ENCODE measurements around the gene CDYL.
"Not testable (repeated sequence)": the region's sequence is repeated elsewhere in the genome, so short reads cannot be mapped to it uniquely, and the experiment has no call there.

Gene CDYL

GRCh38 chr6:4819706-4820283 is 43.6 kb downstream of the CDYL start:
- no peak for DNase-seq
- no peaks in the 10 kb centered on the region for H3K36me3 ChIP-seq

GRCh38 chr6:4820704-4821276 is 44.6 kb downstream of the CDYL start:
- Histone ChIP-seq H3K9me3 (no peaks in the 10 kb centered on the region), H3K36me3 (no peaks in the 10 kb centered on the region), H3K27me3 (no peaks in the 10 kb centered on the region), H3K4me1 (no peaks in the 10 kb centered on the region), H3K4me3 (ENCODE audit: low read depth, low read length) (no peak overlapping the region)
- no peak for TF ChIP-seq CTCF (IDR thresholded peaks at IDR 0.05; ENCODE audit: low read depth, low read length)
- DNase-seq = no peak

More at GRCh38 chr6:4819706-4820283, 43.6 kb downstream of the CDYL start:
- no peak overlapping the region for H3K4me3 ChIP-seq (ENCODE audit: low read depth, low read length)
- no peak for TF ChIP-seq CTCF (IDR thresholded peaks at IDR 0.05; ENCODE audit: low read depth, low read length)
- no peaks in the 10 kb centered on the region for H3K9me3 ChIP-seq
- H3K4me1 ChIP-seq = no peaks in the 10 kb centered on the region
- H3K27me3 ChIP-seq = no peaks in the 10 kb centered on the region

GRCh38 chr6:4822476-4822875 is 46.3 kb downstream of the CDYL start:
- Histone ChIP-seq H3K27me3 (no peaks in the 10 kb centered on the region), H3K9me3 (no peaks in the 10 kb centered on the region), H3K4me3 (ENCODE audit: low read depth, low read length) (no peak overlapping the region), H3K36me3 (no peaks in the 10 kb centered on the region), H3K4me1 (no peaks in the 10 kb centered on the region)
- DNase-seq = no peak
- no peak for TF ChIP-seq CTCF (IDR thresholded peaks at IDR 0.05; ENCODE audit: low read depth, low read length)

GRCh38 chr6:4828187-4828698 is 52.0 kb downstream of the CDYL start:
- Histone ChIP-seq H3K9me3 (no peaks in the 10 kb centered on the region), H3K36me3 (no peaks in the 10 kb centered on the region), H3K4me1 (no peaks in the 10 kb centered on the region), H3K27me3 (no peaks in the 10 kb centered on the region), H3K4me3 (ENCODE audit: low read depth, low read length) (no peak overlapping the region)
- TF ChIP-seq CTCF (IDR thresholded peaks at IDR 0.05; ENCODE audit: low read depth, low read length) = no peak
- no peak for DNase-seq

- Histone ChIP-seq H3K4me3 (ENCODE audit: low read depth, low read length) (no peak overlapping the region), H3K36me3 (no peaks in the 10 kb centered on the region), H3K9me3 (no peaks in the 10 kb centered on the region), H3K4me1 (no peaks in the 10 kb centered on the region), H3K27me3 (no peaks in the 10 kb centered on the region)
- no peak for DNase-seq
- no peak for TF ChIP-seq CTCF (IDR thresholded peaks at IDR 0.05; ENCODE audit: low read depth, low read length)
Observed at GRCh38 chr6:4829089-4829488, 52.9 kb downstream of the CDYL start.

- not testable (repeated sequence) for DNase-seq; H3K4me3 ChIP-seq (ENCODE audit: low read depth, low read length); H3K4me1 ChIP-seq; H3K36me3 ChIP-seq; H3K9me3 ChIP-seq; H3K27me3 ChIP-seq
Observed at GRCh38 chr6:4835540-4835939, 59.3 kb downstream of the CDYL start.

All from BE2C (cell line).